Stimulated activated CD4-positive, alpha-beta T cell treated with anti-CD3 and anti-CD28 coated beads, Interleukin-4, amount 100 ng/mL, for 48 hours (primary cell): ENCODE measurements around the gene PEX11B.
A peak's percentile ranks its signal among the peaks of the same experiment; 100 is the strongest.

Experiments used
- DNase-seq, 2 donors: peaks; one replicate each; pipeline ENCODE4 v3.0.0-alpha.2; 2020; ENCODE audit warnings: low read depth in 2 of 2

The PEX11B gene

GRCh38 chr1:145871994-145872924 lies 46.3 kb downstream of the PEX11B start:
- DNase-seq: peak; percentile 22 to 28

- no peak for DNase-seq
Measured at GRCh38 chr1:145868232-145868631, 50.3 kb downstream of the PEX11B start.

GRCh38 chr1:145863282-145864018 lies 55.1 kb downstream of the PEX11B start:
- no peak for DNase-seq
